Upper lobe of right lung (tissue), 1 donor: ENCODE results near the gene ALCAM. TPM values are rescaled to one million over a fixed set of nuclear protein-coding genes. Genes with fewer than 3 reads are reported as not detected.

Experiments used
- ATAC-seq: fragments of 200-7000 bp; cut with Tn5 transposase; one replicate; pipeline ENCODE4 v1.9.1; 2020; ENCODE audit warnings: mild to moderate bottlenecking, moderate library complexity
- DNase-seq: peaks from one replicate; pipeline ENCODE4 v3.0.0-alpha.2; 2020
- H3K27ac ChIP-seq: fragments of 200-600 bp; one replicate; pipeline ENCODE4 v1.8.0; 2022
- H3K27me3 ChIP-seq: fragments of 200-600 bp; one replicate; pipeline ENCODE4 v1.8.0; 2022; ENCODE audit warnings: mild to moderate bottlenecking
- H3K36me3 ChIP-seq: fragments of 200-600 bp; one replicate; pipeline ENCODE4 v1.8.0; 2022
- H3K4me1 ChIP-seq: fragments of 200-600 bp; one replicate; pipeline ENCODE4 v1.8.0; 2022
- H3K4me3 ChIP-seq: fragments of 200-600 bp; one replicate; pipeline ENCODE4 v1.8.0; 2022; ENCODE audit warnings: mild to moderate bottlenecking
- H3K9me3 ChIP-seq: fragments of 200-600 bp; one replicate; pipeline ENCODE4 v1.8.0; 2022
- intact Hi-C: fragments of 100-400 bp; cut with DNase I; formaldehyde crosslinking; loops from one replicate; pipeline ENCODE4 v1.11.0; 2022
- total RNA-seq: library from RNA; stranded (reverse); fragmentation: NEBNext Ultra II Directional; extraction: Animal tissue kit (Norgen Biotek cat#: 25700); gene quantifications from one replicate; pipeline ENCODE4 v1.2.1, GENCODE V29; 2021
- TF ChIP-seq, protein P1 (sequence below): fragments of 200-600 bp; IDR thresholded peaks from one replicate; pipeline ENCODE4 v1.8.0; 2022; ENCODE audit warnings: antibody characterized with exemption
- donor health status: DM: no; HTN: yes; CAD: no; lungs with severe emphysema.

The ALCAM gene
- total RNA-seq, 1 donor from 2014 or later = 202 TPM

DNA sequence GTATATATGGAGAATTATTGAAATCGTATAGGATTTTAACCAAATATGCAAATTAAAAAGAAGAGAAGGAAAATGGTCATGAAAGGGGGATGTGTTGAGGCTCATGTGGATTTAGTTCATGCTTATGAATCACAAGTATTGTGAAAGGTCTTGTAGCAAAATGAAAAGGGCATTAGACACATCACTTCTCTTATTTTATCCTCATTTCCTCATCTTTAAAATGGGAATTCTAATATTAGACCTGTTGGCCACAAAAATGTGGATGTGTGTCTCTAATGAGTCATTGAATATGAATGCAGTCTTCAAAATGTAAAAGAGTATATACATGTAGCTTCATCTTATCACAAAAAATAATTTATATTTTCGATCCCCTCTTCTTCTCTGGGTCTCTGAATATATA lies 14.9 kb upstream of the ALCAM start:
- Histone ChIP-seq H3K4me1 (no peaks in the 10 kb centered on the region), H3K36me3 (no peaks in the 10 kb centered on the region), H3K4me3 (no peak overlapping the region), H3K27me3 (peaks cover 7% of the 10 kb centered on the region), H3K9me3 (no peaks in the 10 kb centered on the region), H3K27ac (peak overlapping the region; percentile 63)
- ATAC-seq (peak; percentile 37), DNase-seq (no peak)
- intact Hi-C loops = no loop called here
- TF ChIP-seq, protein P1, sequence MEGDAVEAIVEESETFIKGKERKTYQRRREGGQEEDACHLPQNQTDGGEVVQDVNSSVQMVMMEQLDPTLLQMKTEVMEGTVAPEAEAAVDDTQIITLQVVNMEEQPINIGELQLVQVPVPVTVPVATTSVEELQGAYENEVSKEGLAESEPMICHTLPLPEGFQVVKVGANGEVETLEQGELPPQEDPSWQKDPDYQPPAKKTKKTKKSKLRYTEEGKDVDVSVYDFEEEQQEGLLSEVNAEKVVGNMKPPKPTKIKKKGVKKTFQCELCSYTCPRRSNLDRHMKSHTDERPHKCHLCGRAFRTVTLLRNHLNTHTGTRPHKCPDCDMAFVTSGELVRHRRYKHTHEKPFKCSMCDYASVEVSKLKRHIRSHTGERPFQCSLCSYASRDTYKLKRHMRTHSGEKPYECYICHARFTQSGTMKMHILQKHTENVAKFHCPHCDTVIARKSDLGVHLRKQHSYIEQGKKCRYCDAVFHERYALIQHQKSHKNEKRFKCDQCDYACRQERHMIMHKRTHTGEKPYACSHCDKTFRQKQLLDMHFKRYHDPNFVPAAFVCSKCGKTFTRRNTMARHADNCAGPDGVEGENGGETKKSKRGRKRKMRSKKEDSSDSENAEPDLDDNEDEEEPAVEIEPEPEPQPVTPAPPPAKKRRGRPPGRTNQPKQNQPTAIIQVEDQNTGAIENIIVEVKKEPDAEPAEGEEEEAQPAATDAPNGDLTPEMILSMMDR = no peak

DNA sequence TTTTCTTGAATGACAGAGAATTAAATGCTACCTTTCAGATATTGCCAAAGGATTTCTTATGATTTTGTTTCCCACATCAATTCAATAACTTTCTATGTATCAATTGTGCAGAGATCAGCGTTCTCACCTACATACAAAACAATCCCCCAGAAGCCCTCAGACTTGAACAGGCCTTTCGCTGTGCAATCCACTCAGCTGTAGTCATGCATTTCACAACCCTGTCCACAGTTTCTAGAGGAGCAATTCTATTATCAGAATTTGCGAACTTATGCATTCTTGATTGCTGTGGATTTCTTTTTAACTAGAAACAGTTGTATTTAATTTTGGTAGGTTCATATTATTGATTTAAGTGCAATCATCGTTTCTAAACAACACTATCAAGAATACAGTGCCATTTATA lies 13.7 kb upstream of the ALCAM start:
- ATAC-seq (no peak), DNase-seq (no peak)
- Histone ChIP-seq H3K36me3 (no peaks in the 10 kb centered on the region), H3K27ac (no peak overlapping the region), H3K4me3 (no peak overlapping the region), H3K27me3 (peaks cover 7% of the 10 kb centered on the region), H3K9me3 (no peaks in the 10 kb centered on the region), H3K4me1 (no peaks in the 10 kb centered on the region)
- intact Hi-C loops = no loop called here
- TF ChIP-seq, protein P1 = no peak

DNA sequence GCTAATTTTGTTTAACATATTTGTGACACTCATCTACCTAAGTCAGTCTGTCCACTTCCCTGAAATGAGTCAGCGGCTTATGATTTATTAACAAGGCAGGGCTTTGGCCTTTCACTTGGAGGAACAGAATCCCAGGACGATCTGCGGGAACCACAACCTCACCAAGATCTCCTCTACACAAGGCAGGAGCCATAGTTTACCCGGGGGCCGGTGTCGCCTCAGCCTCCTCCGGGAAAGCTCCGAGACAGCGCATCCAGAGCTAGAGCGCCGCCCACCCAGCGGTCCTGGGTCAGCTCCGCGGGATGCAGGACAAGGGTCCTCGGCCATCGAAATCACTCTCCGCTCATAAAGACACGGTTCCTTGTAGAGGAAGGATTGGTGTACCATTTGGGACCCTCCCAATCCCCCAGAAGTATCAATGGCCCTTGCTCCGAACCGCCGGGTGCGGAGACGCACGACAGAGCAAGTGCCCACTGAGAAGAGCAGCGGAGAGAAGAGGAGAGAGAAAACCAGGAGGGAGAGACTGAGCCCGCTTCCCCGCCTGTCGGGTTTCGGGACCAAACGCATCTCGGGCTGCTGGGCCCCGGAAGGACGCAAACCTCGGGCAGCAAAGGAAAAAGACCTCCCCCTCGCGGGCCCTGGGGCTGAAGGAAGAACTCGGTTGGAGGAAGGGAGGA lies 13.1 kb upstream of the ALCAM start:
- intact Hi-C loops = no loop called here
- Histone ChIP-seq H3K4me3 (peak overlapping the region; percentile 44), H3K36me3 (no peaks in the 10 kb centered on the region), H3K4me1 (no peaks in the 10 kb centered on the region), H3K27me3 (peaks cover 7% of the 10 kb centered on the region), H3K9me3 (no peaks in the 10 kb centered on the region), H3K27ac (peak overlapping the region; percentile 80)
- TF ChIP-seq, protein P1 = no peak
- peak; percentile 76 for DNase-seq
- ATAC-seq = peak; percentile 72

DNA sequence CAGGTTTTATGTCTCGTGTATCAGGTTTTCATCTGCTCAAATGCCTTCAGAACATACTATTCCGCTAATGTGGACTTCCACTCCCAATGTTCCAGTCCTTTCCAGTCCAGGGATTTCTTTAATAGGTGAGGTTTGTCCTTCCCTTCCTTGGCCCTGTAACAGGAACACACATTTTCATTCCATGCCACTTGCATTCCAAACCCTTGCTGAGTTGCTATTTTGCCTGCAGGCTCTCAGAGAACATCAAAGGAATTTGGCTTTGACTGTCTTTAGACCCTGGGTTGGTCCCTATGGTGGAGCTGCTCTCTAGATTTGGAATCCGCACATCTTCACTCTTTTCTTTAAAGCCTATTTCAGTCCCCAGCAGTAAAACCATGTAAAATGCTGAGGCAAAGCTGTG lies 12.3 kb upstream of the ALCAM start:
- intact Hi-C loops = no loop called here
- peak overlapping the region; percentile 80 for H3K27ac ChIP-seq
- DNase-seq = no peak
- no peak for ATAC-seq
- peak overlapping the region; percentile 44 for H3K4me3 ChIP-seq
- no peaks in the 10 kb centered on the region for H3K4me1 ChIP-seq
- H3K9me3 ChIP-seq = no peaks in the 10 kb centered on the region
- no peaks in the 10 kb centered on the region for H3K36me3 ChIP-seq
- peaks cover 7% of the 10 kb centered on the region for H3K27me3 ChIP-seq
- TF ChIP-seq, protein P1 = no peak

DNA sequence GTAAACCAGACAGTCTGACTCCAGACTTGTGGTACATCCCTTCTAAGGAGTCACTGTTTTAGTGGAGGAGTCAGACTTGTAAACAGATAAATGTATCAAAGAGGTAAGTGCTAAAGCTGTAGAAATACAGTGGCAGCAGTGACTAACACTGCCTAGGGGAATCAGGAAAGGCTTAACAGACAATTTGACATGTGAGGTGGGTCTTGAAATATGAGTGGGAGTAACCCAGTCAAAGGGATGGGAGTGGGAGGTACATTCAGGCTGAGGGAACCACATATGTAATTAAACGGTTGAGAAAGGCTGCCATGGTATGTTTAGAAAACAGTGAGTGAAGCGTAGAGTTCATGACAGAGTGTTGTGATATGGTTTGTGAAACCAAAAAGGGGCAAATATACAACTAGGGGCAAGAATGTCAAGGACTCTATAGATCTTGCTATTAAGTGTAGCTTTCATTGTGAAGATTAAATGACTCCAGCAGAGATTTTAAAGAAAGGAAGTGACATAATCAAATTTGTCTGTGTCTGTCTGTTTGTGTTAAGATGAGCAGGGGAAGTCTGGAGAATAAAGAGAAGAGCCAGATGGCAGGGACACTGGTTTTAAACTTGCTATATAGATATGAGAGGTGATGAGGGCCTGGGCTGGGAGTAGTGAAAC lies 11.2 kb upstream of the ALCAM start:
- no peak overlapping the region for H3K4me3 ChIP-seq
- TF ChIP-seq, protein P1 = no peak
- peaks cover 7% of the 10 kb centered on the region for H3K27me3 ChIP-seq
- intact Hi-C loops = no loop called here
- ATAC-seq = peak; percentile 67
- no peaks in the 10 kb centered on the region for H3K9me3 ChIP-seq
- no peaks in the 10 kb centered on the region for H3K36me3 ChIP-seq
- H3K4me1 ChIP-seq = no peaks in the 10 kb centered on the region
- DNase-seq = no peak
- no peak overlapping the region for H3K27ac ChIP-seq
